Muscle of back (tissue), 13 donors: ENCODE measurements around the gene PHLDA3. TPM values are rescaled to one million over a fixed set of nuclear protein-coding genes. Genes with fewer than 3 reads are reported as not detected.

Source experiments
- DNase-seq, 3 donors: peaks; one replicate each; pipeline versions ENCODE4 v3.0.0 to v3.0.0-alpha.2; 2013
- long read RNA-seq, 9 donors: transcript quantifications; one replicate each; lab custom pipeline, GENCODE V29; 2026
- polyA plus RNA-seq, 10 donors: library from polyadenylated mRNA; unstranded; fragments of 120-200 nt; gene quantifications; one replicate each; pipeline ENCODE4 v1.2.1, GENCODE V29; 2013; ENCODE audit not compliant: insufficient read length in 10 of 10

Gene PHLDA3
- 10 to 100 TPM; 13.5 to 21.7 (median 19.3) TPM for polyA plus RNA-seq
- long read RNA-seq, donor 1, transcript PHLDA3-202 (2 exons, 2,640 nt), result major isoform, 12 of 12 reads
- long read RNA-seq, donor 1, partial matches to known transcripts, result 0 of 12 reads
- long read RNA-seq, donor 1, other reads (novel, unspliced or antisense), result 0 of 12 reads
- long read RNA-seq, donor 2, transcript PHLDA3-202 (2 exons, 2,640 nt), result major isoform, 6 of 6 reads
- long read RNA-seq, donor 2, partial matches to known transcripts, result 0 of 6 reads
- long read RNA-seq, donor 2, other reads (novel, unspliced or antisense), result 0 of 6 reads
- long read RNA-seq, donor 3, result 0 reads
- long read RNA-seq, donor 4, transcript PHLDA3-202 (2 exons, 2,640 nt), result major isoform, 13 of 13 reads
- long read RNA-seq, donor 4, partial matches to known transcripts, result 0 of 13 reads
- long read RNA-seq, donor 4, other reads (novel, unspliced or antisense), result 0 of 13 reads
- long read RNA-seq, donor 5, transcript PHLDA3-202 (2 exons, 2,640 nt), result major isoform, 9 of 9 reads
- long read RNA-seq, donor 5, partial matches to known transcripts, result 0 of 9 reads
- long read RNA-seq, donor 5, other reads (novel, unspliced or antisense), result 0 of 9 reads
- long read RNA-seq, donor 6, transcript PHLDA3-202 (2 exons, 2,640 nt), result major isoform, 21 of 21 reads
- long read RNA-seq, donor 6, partial matches to known transcripts, result 0 of 21 reads
- long read RNA-seq, donor 6, other reads (novel, unspliced or antisense), result 0 of 21 reads
- long read RNA-seq, donor 7, transcript PHLDA3-202 (2 exons, 2,640 nt), result major isoform, 15 of 15 reads
- long read RNA-seq, donor 7, partial matches to known transcripts, result 0 of 15 reads
- long read RNA-seq, donor 7, other reads (novel, unspliced or antisense), result 0 of 15 reads
- long read RNA-seq, donor 8, transcript PHLDA3-202 (2 exons, 2,640 nt), result major isoform, 6 of 6 reads
- long read RNA-seq, donor 8, partial matches to known transcripts, result 0 of 6 reads
- long read RNA-seq, donor 8, other reads (novel, unspliced or antisense), result 0 of 6 reads
- long read RNA-seq, donor 9, partial matches to known transcripts, result 0 of 2 reads
- long read RNA-seq, donor 9, other reads (novel, unspliced or antisense), result 0 of 2 reads

- peak; percentile 81 to 94 (median 89) for DNase-seq
Measured at GRCh38 chr1:201468844-201469644, at the start of gene PHLDA3. Gene PHLDA3 (minus strand): TSS chr1:201469188. CDS start chr1:201468786, 402 bp downstream.

GRCh38 chr1:201518071-201518470 is 49.1 kb upstream of the PHLDA3 start:
- DNase-seq, result no peak

- no peak for DNase-seq
Measured at GRCh38 chr1:201517631-201518030, 48.6 kb upstream of the PHLDA3 start.

- no peak for DNase-seq
Measured at GRCh38 chr1:201516511-201517127, 47.6 kb upstream of the PHLDA3 start.

DNA sequence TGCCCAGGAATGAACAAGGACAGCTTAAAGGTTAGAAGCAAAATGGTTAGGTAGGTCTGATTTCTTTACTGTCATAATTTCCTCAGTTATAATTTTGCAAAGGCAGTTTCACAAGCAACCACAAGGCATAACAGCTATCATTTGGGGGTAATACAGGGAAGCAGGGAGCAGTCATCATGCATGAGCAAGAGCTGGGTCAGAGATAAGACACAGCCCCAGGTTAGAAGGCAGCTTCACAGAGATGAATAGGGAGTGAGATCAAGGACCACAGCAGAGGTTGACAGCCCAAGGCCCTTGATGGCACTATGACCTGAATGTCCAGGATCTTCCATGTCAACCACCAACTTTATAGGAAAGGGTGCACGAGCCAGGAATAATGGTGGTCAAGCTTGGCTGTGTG is 46.9 kb upstream of the PHLDA3 start:
- DNase-seq, result no peak

- DNase-seq, result no peak
Measured at GRCh38 chr1:201515062-201515750, 46.2 kb upstream of the PHLDA3 start.

DNA sequence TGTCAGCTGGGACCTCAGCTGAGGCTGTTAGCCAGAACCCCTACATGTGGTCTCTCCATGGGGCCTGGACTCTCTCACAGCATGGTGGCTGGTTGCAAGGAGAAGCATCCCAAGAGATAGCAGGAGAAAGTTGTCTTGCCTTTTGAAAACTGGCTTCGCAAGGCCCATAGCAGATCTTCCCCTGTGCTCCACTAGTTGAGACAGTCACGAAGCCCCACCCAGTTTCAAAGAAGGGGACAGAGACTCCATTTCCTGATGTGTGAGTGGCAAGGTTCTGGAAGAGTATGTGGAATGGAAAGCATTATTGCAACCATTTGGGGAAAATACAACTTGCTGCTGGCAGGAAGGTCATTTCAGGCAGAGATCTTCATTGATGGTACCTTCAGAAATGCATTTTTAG is 45.5 kb upstream of the PHLDA3 start:
- no peak for DNase-seq

GRCh38 chr1:201513498-201514243 is 44.7 kb upstream of the PHLDA3 start:
- no peak for DNase-seq

- peak in 2 of 3 donors; percentile 66 to 84 for DNase-seq
Measured at GRCh38 chr1:201511941-201512539, 43.1 kb upstream of the PHLDA3 start.

GRCh38 chr1:201511396-201511940 is 42.5 kb upstream of the PHLDA3 start:
- peak in 1 of 3 donors; percentile 55 for DNase-seq

DNA sequence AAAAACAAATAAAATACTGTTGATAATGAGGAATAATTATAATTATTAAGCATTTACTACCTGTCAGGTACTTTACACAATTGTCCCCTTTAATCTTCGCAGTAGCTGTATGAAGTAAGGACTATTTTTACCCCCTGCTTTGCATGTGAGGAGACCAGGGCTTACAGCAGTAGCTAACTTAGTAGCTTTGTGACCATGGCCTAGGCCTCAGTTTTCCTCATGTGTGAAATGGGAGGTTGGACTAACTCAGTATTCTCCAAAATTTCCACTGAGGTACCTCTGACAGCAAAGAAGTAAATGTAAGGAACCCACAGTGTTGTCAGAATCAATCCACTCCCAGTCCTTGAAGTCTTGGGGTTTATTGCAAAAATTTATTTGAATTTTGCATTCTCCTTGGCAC is 41.7 kb upstream of the PHLDA3 start:
- DNase-seq, result no peak

DNA sequence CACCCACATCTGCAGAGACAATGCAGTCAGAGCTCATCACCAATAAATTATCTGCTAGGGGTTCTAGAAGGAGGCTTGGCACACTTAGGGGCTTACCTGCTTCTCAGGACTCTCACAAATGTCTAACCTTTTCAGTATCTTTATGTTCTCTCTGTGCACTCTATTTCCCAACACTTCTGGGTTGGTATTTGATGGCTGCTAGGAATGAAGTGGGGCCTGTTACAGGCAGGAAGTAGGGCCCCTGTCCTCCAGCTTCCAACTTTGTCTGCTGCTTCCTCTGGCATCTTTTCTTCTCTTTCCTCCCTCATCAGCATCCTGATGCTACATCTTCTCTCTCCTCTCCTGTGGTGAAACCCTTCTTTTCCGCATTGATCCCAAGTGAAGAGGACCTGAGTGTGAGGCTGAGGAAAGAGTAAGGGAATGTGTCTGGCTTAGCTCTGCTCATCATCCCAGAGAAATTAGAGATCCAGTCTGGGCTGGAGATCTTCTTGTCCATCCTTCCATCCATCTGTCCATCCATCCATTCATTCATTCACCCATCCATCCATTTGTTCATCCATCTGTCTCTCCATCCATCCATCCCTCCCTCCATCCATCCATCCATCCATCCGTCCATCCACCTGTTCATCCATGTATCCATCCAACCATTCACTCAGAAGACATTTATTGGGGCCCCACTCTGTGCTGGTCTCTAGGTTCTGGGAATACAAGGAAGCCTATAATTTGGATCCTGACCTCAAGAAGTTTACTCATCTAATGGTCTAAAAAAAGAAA is 40.8 kb upstream of the PHLDA3 start:
- DNase-seq, result no peak

GRCh38 chr1:201508809-201509208 is 39.8 kb upstream of the PHLDA3 start:
- no peak for DNase-seq

- no peak for DNase-seq
Measured at GRCh38 chr1:201507360-201507675, 38.3 kb upstream of the PHLDA3 start.

GRCh38 chr1:201506557-201507359 is 37.8 kb upstream of the PHLDA3 start, which contains the start of gene CSRP1:
Gene CSRP1 (minus strand): TSS chr1:201507123. CDS start chr1:201496303, 10,820 bp downstream.
- peak; percentile 76 to 92 (median 87) for DNase-seq

- no peak for DNase-seq
Measured at GRCh38 chr1:201506092-201506491, 37.1 kb upstream of the PHLDA3 start.

DNA sequence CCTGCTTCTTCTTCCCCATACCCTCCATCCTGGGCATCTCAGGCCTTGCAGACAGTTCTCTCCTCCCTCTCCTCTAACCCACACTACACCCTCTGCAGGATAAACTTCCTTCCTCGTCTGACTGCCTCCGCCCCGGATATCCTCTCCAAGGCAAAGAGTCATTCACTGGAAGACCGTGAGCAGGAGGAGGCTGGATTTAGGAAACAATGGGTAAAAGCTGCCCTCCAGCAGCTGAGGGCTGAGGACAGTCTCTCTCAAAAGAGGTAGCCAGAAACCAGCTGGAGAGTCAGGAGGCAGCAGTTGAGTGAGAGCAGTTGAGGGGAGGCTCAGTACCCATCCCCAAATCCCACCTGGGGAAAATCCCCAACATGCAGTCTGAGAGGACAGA is 36.5 kb upstream of the PHLDA3 start:
- no peak for DNase-seq
